Loucy (cell line): ENCODE results near the gene TNKS1BP1.
"Not testable (repeated sequence)": the region's sequence is repeated elsewhere in the genome, so short reads cannot be mapped to it uniquely, and the experiment has no call there.

Experiments used
- H2AFZ ChIP-seq: fragments of 200-600 bp; sonication (generic); 2 replicates; pipeline ENCODE4 v1.6.0; 2016; ENCODE audit warnings: antibody characterized with exemption, mild to moderate bottlenecking, low read length, moderate library complexity
- H3F3A ChIP-seq: fragments of 200-600 bp; 2 replicates; pipeline ENCODE4 v1.6.0; 2016; ENCODE audit warnings: antibody characterized with exemption, low read depth, mild to moderate bottlenecking
- H3K27me3 ChIP-seq: fragments of 200-600 bp; sonication (generic); 2 replicates; pipeline ENCODE4 v1.6.1; 2014; ENCODE audit warnings: low read length, mild to moderate bottlenecking; ENCODE audit not compliant: insufficient read depth, poor library complexity, severe bottlenecking
- H3K36me3 ChIP-seq: fragments of 200-600 bp; sonication (generic); 2 replicates; pipeline ENCODE4 v1.6.1; 2016; ENCODE audit warnings: low read length; ENCODE audit not compliant: insufficient read depth
- H3K4me1 ChIP-seq: fragments of 200-600 bp; sonication (generic); 2 replicates; pipeline ENCODE4 v1.5.1; 2014; ENCODE audit warnings: low read length, mild to moderate bottlenecking; ENCODE audit not compliant: insufficient read depth, poor library complexity, severe bottlenecking
- H3K4me2 ChIP-seq: fragments of 200-600 bp; sonication (generic); 2 replicates; pipeline ENCODE4 v1.6.0; 2014; ENCODE audit warnings: antibody characterized with exemption, low read length, low read depth, mild to moderate bottlenecking; ENCODE audit not compliant: poor library complexity, severe bottlenecking
- H3K4me3 ChIP-seq: fragments of 200-600 bp; sonication (generic); 2 replicates; pipeline ENCODE4 v1.5.1; 2014; ENCODE audit warnings: low read length, mild to moderate bottlenecking, mixed read lengths; ENCODE audit not compliant: poor library complexity, severe bottlenecking
- H3K79me2 ChIP-seq: fragments of 200-600 bp; sonication (generic); 2 replicates; pipeline ENCODE4 v1.6.1; 2014; ENCODE audit warnings: low read length; ENCODE audit not compliant: insufficient read depth
- H3K9ac ChIP-seq: fragments of 200-600 bp; sonication (generic); 2 replicates; pipeline ENCODE4 v1.6.0; 2014; ENCODE audit warnings: mild to moderate bottlenecking, low read depth, low read length, moderate library complexity; ENCODE audit not compliant: poor library complexity, severe bottlenecking
- H3K9me2 ChIP-seq: fragments of 200-600 bp; sonication (generic); replicated peaks from 2 replicates; pipeline ENCODE4 v1.6.1; 2016; ENCODE audit warnings: low read depth, low read length, mixed read lengths
- H3K9me3 ChIP-seq: fragments of 200-600 bp; sonication (generic); 2 replicates; pipeline ENCODE4 v1.6.1; 2014; ENCODE audit warnings: mild to moderate bottlenecking, antibody characterized with exemption, low read length, low read depth; ENCODE audit not compliant: insufficient read depth
- H4K20me1 ChIP-seq: fragments of 200-600 bp; sonication (generic); 2 replicates; pipeline ENCODE4 v1.6.0; 2014; ENCODE audit warnings: antibody characterized with exemption, low read length, mild to moderate bottlenecking; ENCODE audit not compliant: insufficient read depth, poor library complexity, severe bottlenecking
- CTCF ChIP-seq: fragments of 200-600 bp; sonication (generic); conservative IDR thresholded peaks from 2 replicates; pipeline ENCODE4 v1.5.1; 2014; ENCODE audit warnings: mild to moderate bottlenecking, antibody characterized with exemption, low read length
- EZH2phosphoT487 ChIP-seq: fragments of 200-600 bp; IDR thresholded peaks from 2 replicates; pipeline ENCODE4 v1.6.1; 2018; ENCODE audit warnings: antibody characterized with exemption, mild to moderate bottlenecking, moderate library complexity, borderline replicate concordance

TNKS1BP1 gene

GRCh38 chr11:57283231-57283990, 41.3 kb downstream of the TNKS1BP1 start:
- no peaks in the 10 kb centered on the region for H3K79me2 ChIP-seq
- no peak for TF ChIP-seq CTCF
- TF ChIP-seq EZH2phosphoT487: no peak
- no peak overlapping the region for H2AFZ ChIP-seq
- no peaks in the 10 kb centered on the region for H3K9me2 ChIP-seq
- no peaks in the 10 kb centered on the region for H3K4me1 ChIP-seq
- H3K36me3 ChIP-seq: no peaks in the 10 kb centered on the region
- H3K9me3 ChIP-seq: no peaks in the 10 kb centered on the region
- H3K4me2 ChIP-seq: no peak overlapping the region
- H4K20me1 ChIP-seq: no peaks in the 10 kb centered on the region
- H3F3A ChIP-seq: no peaks in the 10 kb centered on the region
- H3K9ac ChIP-seq: no peak overlapping the region
- H3K4me3 ChIP-seq: no peak overlapping the region
- H3K27me3 ChIP-seq: no peaks in the 10 kb centered on the region

GRCh38 chr11:57281546-57281945, 43.2 kb downstream of the TNKS1BP1 start:
- not testable (repeated sequence) for H3K4me3 ChIP-seq, H2AFZ ChIP-seq, H3K9me2 ChIP-seq, H3F3A ChIP-seq, H3K36me3 ChIP-seq, H3K79me2 ChIP-seq, H3K9ac ChIP-seq, H4K20me1 ChIP-seq, H3K4me1 ChIP-seq, H3K9me3 ChIP-seq, H3K27me3 ChIP-seq, H3K4me2 ChIP-seq

- no peaks in the 10 kb centered on the region for H3K79me2 ChIP-seq
- no peaks in the 10 kb centered on the region for H3K36me3 ChIP-seq
- H3K4me2 ChIP-seq: no peak overlapping the region
- H3K4me3 ChIP-seq: no peak overlapping the region
- H3K9me2 ChIP-seq: no peaks in the 10 kb centered on the region
- H2AFZ ChIP-seq: no peak overlapping the region
- no peak for TF ChIP-seq CTCF
- no peak for TF ChIP-seq EZH2phosphoT487
- peaks cover 8% of the 10 kb centered on the region for H3K4me1 ChIP-seq
- H3K9me3 ChIP-seq: no peaks in the 10 kb centered on the region
- H3F3A ChIP-seq: no peaks in the 10 kb centered on the region
- H3K9ac ChIP-seq: no peak overlapping the region
- H3K27me3 ChIP-seq: no peaks in the 10 kb centered on the region
- H4K20me1 ChIP-seq: no peaks in the 10 kb centered on the region
Measured at GRCh38 chr11:57279116-57279515, 45.6 kb downstream of the TNKS1BP1 start.

- H3K9ac ChIP-seq: no peak overlapping the region
- H3F3A ChIP-seq: no peaks in the 10 kb centered on the region
- no peaks in the 10 kb centered on the region for H3K27me3 ChIP-seq
- no peaks in the 10 kb centered on the region for H4K20me1 ChIP-seq
- peaks cover 8% of the 10 kb centered on the region for H3K4me1 ChIP-seq
- H3K9me3 ChIP-seq: no peaks in the 10 kb centered on the region
- no peak overlapping the region for H2AFZ ChIP-seq
- TF ChIP-seq EZH2phosphoT487: no peak
- TF ChIP-seq CTCF: no peak
- H3K79me2 ChIP-seq: no peaks in the 10 kb centered on the region
- no peak overlapping the region for H3K4me2 ChIP-seq
- no peaks in the 10 kb centered on the region for H3K9me2 ChIP-seq
- no peaks in the 10 kb centered on the region for H3K36me3 ChIP-seq
- H3K4me3 ChIP-seq: no peak overlapping the region
Measured at GRCh38 chr11:57278721-57279095, 46.0 kb downstream of the TNKS1BP1 start.
